ENCODE results near the gene TMEM31. TPM values are rescaled to one million over a fixed set of nuclear protein-coding genes. Genes with fewer than 3 reads are reported as not detected.
A peak's percentile ranks its signal among the peaks of the same experiment; 100 is the strongest.

TMEM31 gene
- total RNA-seq = not detected

DNA sequence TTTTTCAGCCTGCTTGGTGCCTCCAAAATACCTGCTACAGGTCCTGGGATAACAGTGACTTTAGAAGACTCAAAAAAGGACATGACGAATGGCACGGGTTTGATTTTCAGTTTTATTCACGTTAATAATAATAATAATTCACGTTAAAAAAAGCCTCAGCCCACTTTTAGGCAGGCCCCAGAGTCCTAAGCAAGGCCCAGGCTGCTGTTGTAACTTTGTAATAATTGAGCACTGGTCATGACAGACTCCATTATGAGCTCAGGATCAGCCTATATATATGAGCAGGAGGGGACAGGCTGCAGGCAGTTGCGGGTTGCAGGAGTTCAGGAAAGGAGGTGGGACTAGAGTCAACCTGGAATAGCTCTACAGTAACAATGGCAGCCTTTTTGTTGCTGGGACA, at the start of gene TMEM31:
TMEM31 (plus strand) TSS at position 301 of the 400 bp plus-strand sequence. CDS start 1,350 bp downstream, outside the sequence.
- no peak for DNase-seq (ENCODE audit: low spot score)

- DNase-seq (ENCODE audit: low spot score) = peak; percentile 52
Measured at GRCh38 chrX:103663981-103664762, 46.5 kb upstream of the TMEM31 start.

- DNase-seq (ENCODE audit: low spot score) = no peak
Measured at GRCh38 chrX:103666202-103667107, 44.3 kb upstream of the TMEM31 start.

DNA sequence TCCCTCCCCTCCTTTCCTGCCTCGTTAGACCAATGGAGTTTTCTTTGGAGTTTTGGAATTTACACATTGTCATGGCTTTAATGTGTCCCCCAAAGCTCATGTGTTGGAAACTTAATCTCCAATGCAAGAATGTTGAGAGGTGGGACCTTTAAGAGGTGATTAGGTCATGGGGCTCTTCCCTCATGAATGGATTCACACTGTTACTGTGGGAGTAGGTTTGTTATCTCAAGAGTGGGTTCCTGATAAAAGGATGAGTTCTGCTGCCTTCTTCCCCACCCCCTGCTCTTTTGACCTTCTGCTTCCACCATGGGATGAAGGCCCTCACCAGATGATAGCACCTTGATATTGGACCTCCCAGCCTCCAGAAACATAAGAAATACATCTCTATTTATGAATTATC, 41.0 kb upstream of the TMEM31 start:
- DNase-seq (ENCODE audit: low spot score) = no peak

GRCh38 chrX:103674531-103675454, 35.9 kb upstream of the TMEM31 start:
- DNase-seq (ENCODE audit: low spot score) = no peak

- no peak for DNase-seq (ENCODE audit: low spot score)
Measured at GRCh38 chrX:103678199-103678993, 32.3 kb upstream of the TMEM31 start.

- no peak for DNase-seq (ENCODE audit: low spot score)
Measured at GRCh38 chrX:103681443-103681842, 29.3 kb upstream of the TMEM31 start.

- no peak for DNase-seq (ENCODE audit: low spot score)
Measured at GRCh38 chrX:103685396-103685795, 25.3 kb upstream of the TMEM31 start.

DNA sequence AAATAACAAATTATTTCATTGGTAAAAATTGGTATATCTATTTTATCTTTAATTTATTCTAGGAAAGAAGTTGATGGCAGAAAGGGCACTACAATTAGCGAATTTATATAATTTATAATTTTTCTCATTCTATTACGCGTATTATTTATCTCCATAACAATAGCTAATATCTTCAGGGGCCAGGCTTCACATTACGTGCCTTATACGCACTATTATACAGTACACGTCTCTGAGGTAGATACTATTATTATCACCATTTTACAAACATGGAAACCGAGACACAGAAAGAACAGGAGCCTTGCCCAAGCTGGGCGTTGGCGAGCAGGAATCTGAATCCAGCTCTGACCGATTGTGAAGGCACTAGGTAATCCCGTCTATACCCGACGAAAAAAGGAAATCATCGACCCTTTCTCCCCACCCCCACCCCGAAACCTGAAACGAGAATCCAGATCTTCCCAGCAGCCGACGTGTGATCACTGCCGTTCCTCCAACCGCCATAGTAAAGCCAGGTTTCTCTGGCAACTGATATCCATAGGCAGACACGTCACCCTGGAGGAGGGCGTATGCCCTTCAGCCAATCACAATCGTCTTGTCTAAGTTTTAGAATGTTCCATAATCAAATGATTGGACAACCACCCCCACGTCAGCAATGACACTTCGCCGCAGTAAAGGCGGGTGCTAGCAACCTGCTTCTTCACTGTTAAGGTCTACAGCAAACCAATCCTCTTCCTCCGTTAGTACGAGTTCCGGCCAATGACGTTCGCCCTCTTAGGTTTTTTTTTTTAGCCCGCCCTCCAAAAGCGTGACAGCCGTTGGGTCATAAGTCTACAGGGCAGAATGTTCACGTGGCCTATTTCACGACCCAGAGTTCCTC, 24.3 kb upstream of the TMEM31 start, which contains the start of gene MORF4L2:
MORF4L2 (minus strand) TSS at position 501 of the 874 bp plus-strand sequence. CDS start 9,672 bp downstream, outside the sequence.
- peak; percentile 93 for DNase-seq (ENCODE audit: low spot score)

- DNase-seq (ENCODE audit: low spot score) = peak; percentile 90
Measured at GRCh38 chrX:103687073-103687695, 23.5 kb upstream of the TMEM31 start.

DNA sequence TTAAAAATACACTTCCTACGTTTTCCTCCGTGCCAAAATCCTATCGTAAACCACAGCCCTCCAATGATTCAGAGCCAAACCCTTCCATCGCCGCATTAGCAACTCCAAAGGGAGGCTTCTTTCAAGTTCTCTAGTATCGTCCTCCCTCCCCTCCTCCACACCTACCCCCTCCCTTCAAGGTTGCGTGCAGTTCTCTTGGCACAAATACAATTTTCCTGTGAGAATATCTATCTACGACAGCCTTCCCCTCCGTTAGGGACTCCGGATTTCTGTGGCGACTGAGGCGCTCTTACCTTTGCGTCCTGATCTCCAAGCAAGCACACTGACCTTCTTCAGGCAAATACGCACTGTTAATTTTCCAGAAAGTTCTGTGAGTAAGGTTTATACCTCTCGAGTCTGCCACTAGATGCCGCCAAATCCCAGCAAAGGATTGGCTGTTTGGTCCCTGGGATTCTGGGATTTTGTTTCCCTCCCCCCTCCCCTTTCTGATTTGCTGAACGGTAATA, 23.0 kb upstream of the TMEM31 start:
- peak; percentile 77 for DNase-seq (ENCODE audit: low spot score)

DNA sequence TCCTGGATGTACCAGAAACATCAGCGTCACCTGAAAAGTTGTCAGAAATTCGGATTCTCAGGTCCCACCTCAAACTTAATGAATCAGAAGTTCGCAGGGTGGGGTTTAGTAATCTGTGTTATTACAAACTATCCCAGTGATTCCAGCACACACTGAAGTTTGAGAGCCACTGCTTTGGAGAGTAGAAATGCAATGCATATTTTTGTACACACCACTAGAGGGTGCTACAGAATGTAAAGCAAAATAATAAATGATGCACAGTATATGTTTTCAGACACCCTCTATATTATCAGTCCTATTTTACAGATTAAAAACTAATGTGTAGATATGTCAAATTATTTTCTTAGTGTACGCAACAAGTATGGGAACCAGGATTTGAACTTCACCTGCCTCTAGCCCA, 21.8 kb upstream of the TMEM31 start:
- DNase-seq (ENCODE audit: low spot score) = no peak

GRCh38 chrX:103691059-103691458, 19.6 kb upstream of the TMEM31 start:
- DNase-seq (ENCODE audit: low spot score) = no peak

DNA sequence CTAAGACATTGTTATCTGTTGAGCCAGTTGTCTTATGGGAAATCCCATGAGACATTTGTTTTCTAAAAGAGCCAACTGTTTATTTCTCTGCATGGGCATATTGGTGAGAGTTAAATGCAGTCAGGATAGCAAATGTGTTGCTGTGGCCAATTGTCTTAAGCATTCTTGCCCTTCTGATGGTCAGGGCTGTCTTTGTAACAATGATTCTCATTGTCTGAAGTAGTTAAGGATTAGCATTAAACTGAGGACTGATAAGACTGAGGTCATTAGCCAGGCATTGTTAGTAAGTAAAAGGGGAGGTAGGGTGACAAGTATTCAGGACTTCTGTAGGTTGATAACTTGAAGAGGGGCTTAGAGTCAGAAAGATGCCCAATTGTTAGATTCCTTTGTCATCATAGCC, 13.0 kb upstream of the TMEM31 start:
- DNase-seq (ENCODE audit: low spot score) = no peak

DNA sequence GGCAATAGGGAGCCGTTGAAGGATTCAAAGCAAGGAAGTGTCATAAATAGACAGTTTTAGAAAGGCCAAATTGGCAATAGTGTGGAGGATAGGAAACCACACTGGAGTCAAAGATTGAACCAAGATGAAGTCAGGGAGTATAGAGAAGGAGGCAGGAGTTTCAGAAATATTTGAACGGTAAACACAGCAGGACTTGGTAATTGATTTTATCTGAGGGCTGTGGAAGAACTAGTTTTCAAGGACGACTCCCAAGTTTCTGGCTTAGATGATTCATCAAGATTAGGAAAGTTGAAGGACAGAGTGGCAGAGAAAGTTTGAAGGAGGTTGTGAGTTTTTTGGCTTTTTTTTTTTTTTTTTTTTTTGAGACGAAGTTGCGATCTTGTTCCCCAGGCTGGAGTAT, 11.5 kb upstream of the TMEM31 start:
- DNase-seq (ENCODE audit: low spot score) = no peak

- DNase-seq (ENCODE audit: low spot score) = no peak
Measured at GRCh38 chrX:103704863-103705262, 5.8 kb upstream of the TMEM31 start.

DNA sequence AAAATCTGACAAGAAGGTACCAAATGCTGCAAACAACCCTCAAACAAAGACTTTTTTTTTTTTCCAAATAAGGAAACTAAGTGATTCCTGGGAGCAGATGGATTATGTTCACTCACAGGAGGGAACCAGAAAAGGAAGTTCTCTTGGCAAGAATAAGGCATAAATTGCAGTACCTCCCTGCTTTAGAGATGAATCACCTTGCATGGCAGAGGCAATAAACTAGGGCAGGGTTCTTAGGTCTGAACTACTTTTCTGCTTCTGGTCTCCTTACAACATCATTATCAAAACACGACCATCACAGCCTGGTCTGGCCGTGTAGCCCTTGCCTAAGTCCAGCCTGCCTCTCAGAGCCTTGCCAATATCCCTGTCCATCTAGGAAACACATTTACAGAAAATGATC, 6.3 kb downstream of the TMEM31 start:
- DNase-seq (ENCODE audit: low spot score) = no peak

GRCh38 chrX:103718120-103718519, 7.4 kb downstream of the TMEM31 start:
- no peak for DNase-seq (ENCODE audit: low spot score)

DNA sequence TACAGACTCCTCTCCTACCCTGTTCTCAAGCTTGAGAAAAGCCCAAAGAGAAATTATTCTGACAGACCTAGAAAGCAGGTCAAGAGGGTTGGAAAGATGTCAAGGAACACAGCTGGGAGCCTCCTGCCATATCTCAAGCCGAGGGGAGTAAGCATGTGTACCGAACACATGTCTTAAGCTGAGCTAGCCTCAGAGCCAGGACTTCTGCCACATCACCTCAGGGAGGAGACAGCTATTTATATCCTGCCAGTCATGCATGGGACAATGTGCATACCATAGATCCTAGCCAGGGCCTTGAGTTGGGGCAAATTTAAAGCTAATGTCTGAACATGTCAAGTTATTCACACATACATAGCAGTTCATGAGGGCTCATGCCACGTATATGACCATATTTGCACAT, 11.8 kb downstream of the TMEM31 start:
- DNase-seq (ENCODE audit: low spot score) = no peak

All from ureter (tissue), 1 donor.